NCI-H128 (cell line): ENCODE measurements around the gene SPAG16.

Experiments
- DNase-seq: peaks from one replicate; lab custom pipeline; 2025; ENCODE audit not compliant: unreplicated experiment; lab: John Stamatoyannopoulos, UW

SPAG16 gene

GRCh38 chr2:214135966-214136365, 851.7 kb downstream of the SPAG16 start:
- no peak for DNase-seq

- no peak for DNase-seq
Measured at GRCh38 chr2:214138779-214139178, 854.5 kb downstream of the SPAG16 start.

- no peak for DNase-seq
Measured at GRCh38 chr2:214139630-214140284, 855.5 kb downstream of the SPAG16 start.

GRCh38 chr2:214156971-214157370, 872.7 kb downstream of the SPAG16 start:
- no peak for DNase-seq

- DNase-seq: no peak
Measured at GRCh38 chr2:214158851-214159250, 874.6 kb downstream of the SPAG16 start.

- no peak for DNase-seq
Measured at GRCh38 chr2:214169281-214169680, 885.0 kb downstream of the SPAG16 start.

- DNase-seq: no peak
Measured at GRCh38 chr2:214169736-214170135, 885.5 kb downstream of the SPAG16 start.

GRCh38 chr2:214174563-214174962, 890.3 kb downstream of the SPAG16 start:
- DNase-seq: no peak

- DNase-seq: no peak
Measured at GRCh38 chr2:214180071-214180470, 895.8 kb downstream of the SPAG16 start.

GRCh38 chr2:214180686-214181085, 896.4 kb downstream of the SPAG16 start:
- DNase-seq: no peak

- no peak for DNase-seq
Measured at GRCh38 chr2:214184461-214184860, 900.2 kb downstream of the SPAG16 start.

GRCh38 chr2:214185546-214185945, 901.3 kb downstream of the SPAG16 start:
- no peak for DNase-seq

GRCh38 chr2:214192711-214193110, 908.4 kb downstream of the SPAG16 start:
- DNase-seq: no peak

GRCh38 chr2:214193943-214194342, 909.7 kb downstream of the SPAG16 start:
- no peak for DNase-seq

- DNase-seq: no peak
Measured at GRCh38 chr2:214196260-214196659, 912.0 kb downstream of the SPAG16 start.

- no peak for DNase-seq
Measured at GRCh38 chr2:214201892-214202291, 917.6 kb downstream of the SPAG16 start.

- no peak for DNase-seq
Measured at GRCh38 chr2:214203214-214203613, 919.0 kb downstream of the SPAG16 start.

- DNase-seq: no peak
Measured at GRCh38 chr2:214203744-214204289, 919.6 kb downstream of the SPAG16 start.

GRCh38 chr2:214215107-214215506, 930.8 kb downstream of the SPAG16 start:
- no peak for DNase-seq

- no peak for DNase-seq
Measured at GRCh38 chr2:214217136-214217535, 932.9 kb downstream of the SPAG16 start.

- DNase-seq: no peak
Measured at GRCh38 chr2:214217599-214217998, 933.3 kb downstream of the SPAG16 start.

- DNase-seq: no peak
Measured at GRCh38 chr2:214220251-214220650, 936.0 kb downstream of the SPAG16 start.

- DNase-seq: no peak
Measured at GRCh38 chr2:214226061-214226460, 941.8 kb downstream of the SPAG16 start.
